Aortic smooth muscle cell (primary cell): ENCODE results near the gene DCST1. TPM values are rescaled to one million over a fixed set of nuclear protein-coding genes. Genes with fewer than 3 reads are reported as not detected.

Source experiments
- total RNA-seq: library from RNA; depleted of rRNA; stranded (reverse); fragments of >200 nt; gene quantifications from 2 replicates; pipeline ENCODE4 v1.2.3, GENCODE V29; 2014

DCST1 gene
- total RNA-seq: not detected in 2 replicates

GRCh38 chr1:155033524-155033923, at the start of gene DCST1, which contains the start of gene DCST2:
TSS of gene DCST1 (plus strand) at chr1:155033824. CDS start at chr1:155034037, 213 bp downstream.
TSS of gene DCST2 (minus strand) at chr1:155033781. CDS start at chr1:155033701, 80 bp downstream.

GRCh38 chr1:154993572-154994268, 39.9 kb upstream of the DCST1 start, which contains the start of gene LENEP:
TSS of gene LENEP (plus strand) at chr1:154993586. CDS start at chr1:154993608, 22 bp downstream.

GRCh38 chr1:155002464-155003226, 31.0 kb upstream of the DCST1 start, which contains the start of gene ZBTB7B:
TSS of gene ZBTB7B (plus strand) at chr1:155002802. CDS start at chr1:155014661, 11,859 bp downstream.

GRCh38 chr1:155050560-155051341, 17.1 kb downstream of the DCST1 start, which contains the start of gene ADAM15:
TSS of gene ADAM15 (plus strand) at chr1:155051316. CDS start at chr1:155051387, 71 bp downstream.

GRCh38 chr1:155063550-155064110, 30.0 kb downstream of the DCST1 start, which contains the start of gene EFNA4:
TSS of gene EFNA4 (plus strand) at chr1:155063740. CDS start at chr1:155063824, 84 bp downstream.

GRCh38 chr1:155078469-155079209, 45.0 kb downstream of the DCST1 start, which contains the start of gene EFNA3:
TSS of gene EFNA3 (plus strand) at chr1:155078837. CDS start at chr1:155078942, 105 bp downstream.

Other genes with a start within 250 kb of the DCST1 start
- 0.13 and 0.25 TPM in 2 replicates for gene KCNN3, start 163.5 kb upstream of the DCST1 start, total RNA-seq
- gene PMVK, start 97.1 kb upstream of the DCST1 start, total RNA-seq: 11.3 and 12.6 TPM in 2 replicates
- 89.0 and 104 TPM in 2 replicates for gene PBXIP1, start 77.7 kb upstream of the DCST1 start, total RNA-seq
- gene PYGO2, start 72.0 kb upstream of the DCST1 start, total RNA-seq: 8.1 and 14.1 TPM in 2 replicates
- 218 and 248 TPM in 2 replicates for gene SHC1, start 63.1 kb upstream of the DCST1 start, total RNA-seq
- 50.2 and 70.3 TPM in 2 replicates for gene CKS1B, start 59.1 kb upstream of the DCST1 start, total RNA-seq
- gene FLAD1, start 50.5 kb upstream of the DCST1 start, total RNA-seq: 12.8 and 19.0 TPM in 2 replicates
- gene LENEP, start 40.2 kb upstream of the DCST1 start, total RNA-seq: 0.66 and 0.99 TPM in 2 replicates
- gene ZBTB7B, start 31.0 kb upstream of the DCST1 start, total RNA-seq: 14.3 and 19.3 TPM in 2 replicates
- gene DCST2, start within 50 bp of the DCST1 start, total RNA-seq: 0.06 TPM in 1 of 2 replicates, not detected in the other
- gene ADAM15, start 17.5 kb downstream of the DCST1 start, total RNA-seq: 80.9 and 98.0 TPM in 2 replicates
- gene EFNA4, start 29.9 kb downstream of the DCST1 start, total RNA-seq: 1.8 and 2.7 TPM in 2 replicates
- 0.37 and 0.53 TPM in 2 replicates for gene EFNA3, start 45.0 kb downstream of the DCST1 start, total RNA-seq
- gene EFNA1, start 94.1 kb downstream of the DCST1 start, total RNA-seq: 1.1 and 1.2 TPM in 2 replicates
- gene SLC50A1, start 102.0 kb downstream of the DCST1 start, total RNA-seq: 21.9 and 27.0 TPM in 2 replicates
- gene DPM3, start 106.7 kb downstream of the DCST1 start, total RNA-seq: 24.9 and 42.1 TPM in 2 replicates
- 86.8 and 98.7 TPM in 2 replicates for gene KRTCAP2, start 139.5 kb downstream of the DCST1 start, total RNA-seq
- 3.6 and 4.2 TPM in 2 replicates for gene TRIM46, start 140.0 kb downstream of the DCST1 start, total RNA-seq
- gene THBS3, start 174.1 kb downstream of the DCST1 start, total RNA-seq: 33.2 and 45.4 TPM in 2 replicates
- 31.0 and 33.8 TPM in 2 replicates for gene MTX1, start 174.9 kb downstream of the DCST1 start, total RNA-seq
- 4.8 and 6.8 TPM in 2 replicates for gene ENTREP3, start 221.7 kb downstream of the DCST1 start, total RNA-seq
- 47.4 and 58.7 TPM in 2 replicates for gene SCAMP3, start 228.5 kb downstream of the DCST1 start, total RNA-seq
- 26.2 and 26.4 TPM in 2 replicates for gene CLK2, start 239.7 kb downstream of the DCST1 start, total RNA-seq
- gene HCN3, start 243.6 kb downstream of the DCST1 start, total RNA-seq: 0.87 and 1.1 TPM in 2 replicates